Activated T-helper 17 cell treated with anti-CD3 and anti-CD28 coated beads, Interleukin-2, amount 50 U/mL, for 72 hours (primary cell): ENCODE results near the gene ENPP1. TPM values are rescaled to one million over a fixed set of nuclear protein-coding genes. Genes with fewer than 3 reads are reported as not detected.
A peak's percentile ranks its signal among the peaks of the same experiment; 100 is the strongest.
"Not testable (repeated sequence)": the region's sequence is repeated elsewhere in the genome, so short reads cannot be mapped to it uniquely, and the experiment has no call there.

Experiments
- ATAC-seq: fragments of 150-1000 bp; cut with Tn5 transposase; replicated peaks from 2 replicates; pipeline ENCODE4 v1.10.0; 2021; ENCODE audit warnings: mild to moderate bottlenecking, moderate library complexity
- H3K27ac Mint-ChIP-seq: one replicate; pipeline ENCODE4 v1.8.0; 2022; ENCODE audit warnings: mixed read lengths
- H3K27me3 Mint-ChIP-seq: one replicate; pipeline ENCODE4 v1.8.0; 2022; ENCODE audit warnings: mixed read lengths
- H3K36me3 Mint-ChIP-seq: one replicate; pipeline ENCODE4 v1.8.0; 2022; ENCODE audit warnings: low read depth, mild to moderate bottlenecking, mixed read lengths
- H3K4me1 Mint-ChIP-seq: one replicate; pipeline ENCODE4 v1.8.0; 2022; ENCODE audit warnings: mixed read lengths
- H3K4me3 Mint-ChIP-seq: one replicate; pipeline ENCODE4 v1.8.0; 2022; ENCODE audit warnings: mild to moderate bottlenecking, mixed read lengths
- H3K9me3 Mint-ChIP-seq: one replicate; pipeline ENCODE4 v1.8.0; 2022; ENCODE audit warnings: mixed read lengths
- total RNA-seq, 2 donors: library from RNA; stranded (reverse); gene quantifications; one replicate each; pipeline ENCODE4 v1.2.3, GENCODE V29; 2022

ENPP1 gene
- total RNA-seq, 2 donors from 2014 or later, result 0.73 to 0.74 TPM

DNA sequence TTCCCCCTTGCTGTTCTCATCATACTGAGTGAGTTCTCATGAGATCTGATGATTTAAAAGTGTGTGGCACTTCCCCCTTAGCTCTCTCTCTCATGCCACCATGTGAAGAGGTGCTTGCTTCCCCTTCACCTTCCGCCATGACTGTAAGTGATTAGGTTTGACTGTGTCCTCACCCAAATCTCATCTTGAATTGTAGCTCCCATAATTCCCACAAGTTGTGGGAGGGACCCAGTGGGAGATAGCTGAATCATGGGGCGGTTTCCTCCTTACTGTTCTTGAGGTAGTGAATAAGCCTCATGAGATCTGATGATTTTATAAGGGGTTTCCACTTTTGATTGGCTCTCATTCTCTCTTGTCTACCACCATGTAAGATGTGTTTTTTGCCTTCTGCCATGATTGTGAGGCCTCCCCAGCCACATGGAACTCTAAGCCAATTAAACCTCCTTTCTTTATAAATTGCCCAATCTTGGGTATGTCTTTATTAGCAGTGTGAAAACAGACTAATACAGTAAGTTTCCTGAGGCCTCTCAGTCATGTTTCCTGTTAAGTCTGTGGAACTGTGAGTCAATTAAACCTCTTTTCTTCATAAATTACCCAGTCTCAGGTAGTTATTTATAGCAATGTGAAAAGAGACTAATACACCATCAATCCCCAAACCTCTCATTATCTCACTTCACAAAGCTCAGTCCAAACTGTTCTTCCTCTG is 108.4 kb downstream of the ENPP1 start:
- peak; percentile 28 for ATAC-seq
- H3K27ac Mint-ChIP-seq, H3K4me3 Mint-ChIP-seq, H3K9me3 Mint-ChIP-seq, H3K4me1 Mint-ChIP-seq, H3K36me3 Mint-ChIP-seq: not testable (repeated sequence)
- H3K27me3 Mint-ChIP-seq, result peaks cover 28% of the 10 kb centered on the region

- no peak for ATAC-seq
- Mint-ChIP-seq H3K9me3 (no peaks in the 10 kb centered on the region), H3K36me3 (no peaks in the 10 kb centered on the region), H3K27ac (no peak overlapping the region), H3K27me3 (peaks cover 30% of the 10 kb centered on the region), H3K4me1 (peaks cover 10% of the 10 kb centered on the region), H3K4me3 (peak overlapping the region; percentile 2)
Measured at GRCh38 chr6:131916847-131917246, 109.0 kb downstream of the ENPP1 start.

GRCh38 chr6:131917318-131917717 is 109.5 kb downstream of the ENPP1 start:
- Mint-ChIP-seq H3K4me3 (peak overlapping the region; percentile 2), H3K9me3 (no peaks in the 10 kb centered on the region), H3K27me3 (peaks cover 30% of the 10 kb centered on the region), H3K27ac (no peak overlapping the region), H3K4me1 (peaks cover 10% of the 10 kb centered on the region), H3K36me3 (no peaks in the 10 kb centered on the region)
- ATAC-seq, result peak; percentile 57

DNA sequence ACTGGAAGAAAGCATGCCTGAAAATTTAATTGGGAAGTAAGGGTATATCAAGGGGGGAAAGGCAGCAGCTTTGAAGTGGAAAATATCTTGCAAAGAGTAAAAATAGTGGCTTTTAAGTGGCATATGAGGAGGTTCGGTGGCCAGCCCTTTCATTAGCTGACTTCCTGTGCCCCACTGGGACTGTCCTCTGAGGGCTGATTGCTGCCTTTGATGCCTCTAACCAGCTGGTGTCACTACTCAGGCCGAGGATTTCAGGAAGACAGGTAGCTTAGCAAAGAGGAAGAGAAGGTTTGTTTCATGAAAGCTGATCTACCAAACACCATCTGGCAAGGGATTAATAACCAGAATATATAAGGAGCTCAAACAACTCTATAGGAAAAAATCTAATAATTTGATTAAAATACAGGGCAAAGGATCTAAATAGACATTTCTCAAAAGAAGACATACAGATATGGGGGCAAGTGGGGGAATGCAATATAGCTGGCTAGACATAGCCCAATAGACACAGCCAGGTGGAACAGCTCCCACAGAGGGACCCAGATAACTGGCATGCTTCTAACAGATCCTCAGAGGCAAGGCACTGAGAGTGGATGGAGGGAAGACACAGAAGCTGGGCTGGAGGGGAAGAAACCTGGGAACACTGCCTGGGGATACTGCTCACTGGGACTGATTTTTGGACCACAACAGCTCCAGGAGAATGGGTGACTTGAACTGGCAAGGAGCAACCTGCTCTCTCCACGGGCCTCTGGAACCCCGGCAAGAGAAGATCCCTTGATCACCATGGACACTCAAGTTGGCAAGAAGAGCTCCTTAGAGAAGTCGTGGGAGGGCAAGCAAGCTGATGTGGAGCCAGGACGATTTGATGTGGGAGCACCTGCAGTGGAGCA is 110.2 kb downstream of the ENPP1 start:
- H3K27me3 Mint-ChIP-seq, result peaks cover 30% of the 10 kb centered on the region
- no peaks in the 10 kb centered on the region for H3K36me3 Mint-ChIP-seq
- H3K27ac Mint-ChIP-seq, result no peak overlapping the region
- H3K4me1 Mint-ChIP-seq, result peaks cover 10% of the 10 kb centered on the region
- peak overlapping the region; percentile 2 for H3K4me3 Mint-ChIP-seq
- no peaks in the 10 kb centered on the region for H3K9me3 Mint-ChIP-seq
- ATAC-seq, result no peak

- Mint-ChIP-seq H3K4me1 (peaks cover 10% of the 10 kb centered on the region), H3K36me3 (no peaks in the 10 kb centered on the region), H3K9me3 (no peaks in the 10 kb centered on the region), H3K27me3 (peaks cover 23% of the 10 kb centered on the region), H3K27ac (no peak overlapping the region), H3K4me3 (no peak overlapping the region)
- no peak for ATAC-seq
Measured at GRCh38 chr6:131918650-131919355, 111.0 kb downstream of the ENPP1 start.

GRCh38 chr6:131920656-131921055 is 112.8 kb downstream of the ENPP1 start:
- H3K36me3 Mint-ChIP-seq, result no peaks in the 10 kb centered on the region
- no peaks in the 10 kb centered on the region for H3K9me3 Mint-ChIP-seq
- H3K4me1 Mint-ChIP-seq, result peaks cover 10% of the 10 kb centered on the region

GRCh38 chr6:131923356-131923755 is 115.5 kb downstream of the ENPP1 start:
- Mint-ChIP-seq H3K9me3 (no peaks in the 10 kb centered on the region), H3K4me1 (no peaks in the 10 kb centered on the region), H3K36me3 (no peaks in the 10 kb centered on the region), H3K27me3 (peaks cover 13% of the 10 kb centered on the region), H3K27ac (no peak overlapping the region), H3K4me3 (no peak overlapping the region)
- ATAC-seq, result peak; percentile 56

More at GRCh38 chr6:131920656-131921055, 112.8 kb downstream of the ENPP1 start:
- no peak overlapping the region for H3K27ac Mint-ChIP-seq
- ATAC-seq, result no peak
- H3K4me3 Mint-ChIP-seq, result no peak overlapping the region
- peaks cover 23% of the 10 kb centered on the region for H3K27me3 Mint-ChIP-seq

DNA sequence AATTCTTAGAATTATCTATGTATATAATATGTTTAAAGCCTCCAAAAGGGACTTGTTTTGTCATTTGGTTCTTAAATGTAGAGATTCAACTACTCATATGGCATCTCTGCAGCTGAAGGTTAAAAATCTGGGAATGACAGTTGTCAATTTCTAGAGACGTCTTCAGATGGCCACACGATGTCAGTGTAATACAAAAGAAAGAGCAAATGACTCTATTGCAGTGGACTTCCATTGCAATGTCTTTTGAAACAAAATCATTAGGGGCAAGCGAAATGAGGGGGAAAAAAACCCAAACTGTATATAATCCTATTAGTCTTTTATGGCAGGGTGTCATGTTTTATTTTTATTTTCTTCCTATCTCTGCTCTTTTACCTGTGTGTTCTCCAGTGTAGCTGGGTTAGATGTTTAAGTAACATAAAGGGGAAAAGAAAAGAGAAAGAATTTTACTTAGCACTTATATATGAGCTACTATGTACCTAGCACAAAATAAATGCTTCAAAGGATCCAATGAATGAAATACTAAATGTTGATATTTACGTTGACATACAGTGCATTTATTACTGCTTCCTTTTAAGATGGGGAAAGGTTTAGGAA is 117.2 kb downstream of the ENPP1 start:
- H3K27ac Mint-ChIP-seq, result no peak overlapping the region
- no peaks in the 10 kb centered on the region for H3K4me1 Mint-ChIP-seq
- H3K27me3 Mint-ChIP-seq, result peaks cover 9% of the 10 kb centered on the region
- no peak overlapping the region for H3K4me3 Mint-ChIP-seq
- no peaks in the 10 kb centered on the region for H3K9me3 Mint-ChIP-seq
- H3K36me3 Mint-ChIP-seq, result no peaks in the 10 kb centered on the region
- no peak for ATAC-seq

GRCh38 chr6:131929264-131929663 is 121.4 kb downstream of the ENPP1 start:
- Mint-ChIP-seq H3K36me3 (no peaks in the 10 kb centered on the region), H3K4me1 (no peaks in the 10 kb centered on the region), H3K4me3 (no peak overlapping the region), H3K27ac (no peak overlapping the region), H3K27me3 (peaks cover 13% of the 10 kb centered on the region), H3K9me3 (no peaks in the 10 kb centered on the region)
- no peak for ATAC-seq

- H3K36me3 Mint-ChIP-seq, result no peaks in the 10 kb centered on the region
- no peaks in the 10 kb centered on the region for H3K9me3 Mint-ChIP-seq
- no peak for ATAC-seq
- no peaks in the 10 kb centered on the region for H3K4me1 Mint-ChIP-seq
- no peak overlapping the region for H3K4me3 Mint-ChIP-seq
- no peak overlapping the region for H3K27ac Mint-ChIP-seq
- peaks cover 13% of the 10 kb centered on the region for H3K27me3 Mint-ChIP-seq
Measured at GRCh38 chr6:131929976-131930375, 122.2 kb downstream of the ENPP1 start.

DNA sequence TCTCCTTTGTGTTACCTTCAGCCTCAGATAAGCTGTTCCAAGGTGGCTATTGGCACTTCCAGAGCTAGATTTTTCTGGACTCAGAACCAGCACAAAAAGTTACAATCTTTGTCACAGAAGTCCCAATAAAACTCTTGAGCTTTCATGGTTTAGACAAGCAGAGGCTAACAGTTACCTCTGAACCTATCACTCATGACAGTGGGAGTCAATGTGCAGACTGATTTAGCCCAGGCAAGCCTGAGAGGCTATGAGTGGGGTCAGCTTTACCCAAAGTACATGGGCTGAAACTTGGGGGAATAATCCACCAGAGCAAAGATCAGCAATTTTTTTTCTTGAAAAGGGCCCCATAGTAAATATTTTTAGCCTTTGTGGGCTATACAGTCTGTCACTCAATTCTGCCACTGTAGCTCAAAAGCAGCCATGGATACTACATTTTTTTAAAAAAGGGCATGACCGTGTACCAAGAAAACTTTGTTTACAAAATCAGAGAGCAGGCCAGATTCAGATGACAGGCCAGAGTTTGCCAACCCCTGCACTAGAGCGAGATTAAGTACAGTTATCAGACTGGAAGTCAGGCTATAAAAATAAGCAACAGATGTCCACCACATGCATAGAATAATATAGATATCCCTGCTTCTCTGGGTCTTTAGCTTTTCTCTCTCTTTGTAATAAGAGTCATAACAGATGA is 123.4 kb downstream of the ENPP1 start:
- peaks cover 13% of the 10 kb centered on the region for H3K27me3 Mint-ChIP-seq
- no peak overlapping the region for H3K4me3 Mint-ChIP-seq
- H3K36me3 Mint-ChIP-seq, result no peaks in the 10 kb centered on the region
- no peak overlapping the region for H3K27ac Mint-ChIP-seq
- no peaks in the 10 kb centered on the region for H3K9me3 Mint-ChIP-seq
- ATAC-seq, result no peak
- no peaks in the 10 kb centered on the region for H3K4me1 Mint-ChIP-seq

GRCh38 chr6:131936156-131936555 is 128.3 kb downstream of the ENPP1 start:
- no peak for ATAC-seq
- no peaks in the 10 kb centered on the region for H3K4me1 Mint-ChIP-seq
- no peaks in the 10 kb centered on the region for H3K36me3 Mint-ChIP-seq
- H3K4me3 Mint-ChIP-seq, result no peak overlapping the region
- no peaks in the 10 kb centered on the region for H3K9me3 Mint-ChIP-seq
- H3K27me3 Mint-ChIP-seq, result peaks cover 10% of the 10 kb centered on the region
- H3K27ac Mint-ChIP-seq, result no peak overlapping the region

DNA sequence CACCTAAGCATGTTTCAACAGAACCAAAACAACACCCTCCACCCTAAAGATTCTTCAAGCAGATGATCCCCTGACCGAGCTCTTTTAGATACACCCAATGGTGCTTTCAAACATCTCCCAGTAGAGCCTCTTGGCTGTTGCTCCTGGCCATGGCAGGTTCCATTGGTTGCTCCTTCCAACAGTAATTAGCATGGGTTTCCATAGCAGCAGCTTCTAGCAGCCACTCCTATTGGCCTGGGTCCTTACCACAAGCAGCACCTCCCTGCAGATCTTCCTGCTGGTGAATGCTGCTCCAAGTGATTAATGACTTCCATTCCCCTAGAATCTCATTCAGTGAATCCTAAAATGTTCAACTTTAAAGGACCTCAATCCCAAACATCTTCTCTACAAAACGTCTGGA is 129.4 kb downstream of the ENPP1 start:
- Mint-ChIP-seq H3K27me3 (peaks cover 10% of the 10 kb centered on the region), H3K4me3 (no peak overlapping the region), H3K36me3 (no peaks in the 10 kb centered on the region), H3K9me3 (no peaks in the 10 kb centered on the region), H3K4me1 (no peaks in the 10 kb centered on the region), H3K27ac (no peak overlapping the region)
- no peak for ATAC-seq
